Panc1 (cell line): Measurements from ENCODE around the gene SHC3. TPM values are rescaled to one million over a fixed set of nuclear protein-coding genes. Genes with fewer than 3 reads are reported as not detected.

ENCODE experiments used
- ATAC-seq: fragments of 200-7000 bp; cut with Tn5 transposase; 2 replicates; pipeline ENCODE4 v1.9.1; 2020; ENCODE audit warnings: mild to moderate bottlenecking, moderate library complexity
- BruUV-seq: library from RNA; stranded (reverse); fragments of 400-500 nt; replicated peaks from 2 replicates; lab custom pipeline; 2021; lab: Mats Ljungman, UMichigan
- CTCF ChIA-PET: fragments of 300-600 bp; sonication (Branson Sonifier 250); formaldehyde crosslinking; loops from one replicate; lab custom pipeline; 2022; ENCODE audit warnings: antibody characterized with exemption; lab: Charles Lee
- POLR2A ChIA-PET: fragments of 300-600 bp; sonication (Branson Sonifier 250); formaldehyde crosslinking; loops from one replicate; lab custom pipeline; 2022; ENCODE audit warnings: antibody characterized with exemption; lab: Charles Lee
- DNase-seq: peaks from one replicate; pipeline ENCODE4 v3.0.0-alpha.2; 2010; ENCODE audit warnings: low read depth, low spot score
- H3K27ac ChIP-seq: 2 replicates; pipeline ENCODE4 v1.5.1; 2011; ENCODE audit warnings: mild to moderate bottlenecking, low read length, inconsistent platforms
- H3K27me3 ChIP-seq: fragments of 200-500 bp; sonication (Bioruptor generic); 2 replicates; pipeline ENCODE4 v1.6.0; 2014; ENCODE audit warnings: low read length, inconsistent platforms; ENCODE audit not compliant: control insufficient read depth, insufficient read depth
- H3K36me3 ChIP-seq: fragments of 200-500 bp; sonication (Bioruptor generic); 2 replicates; pipeline ENCODE4 v1.5.1; 2014; ENCODE audit warnings: inconsistent platforms, mild to moderate bottlenecking, low read length, moderate library complexity; ENCODE audit not compliant: control insufficient read depth, insufficient read depth
- H3K4me1 ChIP-seq: 2 replicates; pipeline ENCODE4 v1.5.1; 2011; ENCODE audit warnings: inconsistent platforms, mild to moderate bottlenecking, low read length, moderate library complexity; ENCODE audit not compliant: control insufficient read depth, insufficient read depth
- H3K4me3 ChIP-seq, 2 experiments: 2 replicates each; pipeline ENCODE4 v1.5.1; 2011 to 2012; ENCODE audit warnings: low read depth in 2 of 2, low read length in 2 of 2, mild to moderate bottlenecking in 2 of 2, inconsistent platforms in 1 of 2, moderate library complexity in 1 of 2
- H3K9me3 ChIP-seq: fragments of 200-500 bp; sonication (Bioruptor generic); 2 replicates; pipeline ENCODE4 v1.5.1; 2014; ENCODE audit warnings: low read depth, mild to moderate bottlenecking, inconsistent platforms, low read length, moderate library complexity; ENCODE audit not compliant: control insufficient read depth, insufficient read depth
- CTCF ChIP-seq: fragments of 450-650 bp; IDR thresholded peaks from 2 replicates; pipeline ENCODE4 v1.5.1; 2017; ENCODE audit warnings: mild to moderate bottlenecking
- POLR2AphosphoS5 ChIP-seq: IDR thresholded peaks from 2 replicates; pipeline ENCODE4 v1.6.1; 2012; ENCODE audit warnings: mild to moderate bottlenecking, low read depth, low read length, moderate library complexity
- REST ChIP-seq, 2 experiments: IDR thresholded peaks; 2 replicates each; pipeline ENCODE4 v1.6.1; 2011 to 2012; ENCODE audit warnings: low read depth in 2 of 2, control low read depth in 1 of 2, low read length in 1 of 2, mild to moderate bottlenecking in 1 of 2, moderate library complexity in 1 of 2; ENCODE audit not compliant: insufficient read depth in 1 of 2
- SIN3A ChIP-seq: IDR thresholded peaks from 2 replicates; pipeline ENCODE4 v1.6.1; 2012; ENCODE audit warnings: low read depth, mild to moderate bottlenecking, low read length, moderate library complexity, borderline replicate concordance; ENCODE audit not compliant: insufficient read depth
- TCF7L2 ChIP-seq: IDR thresholded peaks from 2 replicates; pipeline ENCODE4 v1.6.1; 2011; ENCODE audit warnings: mild to moderate bottlenecking, low read depth, low read length, inconsistent platforms
- in situ Hi-C: cut with HindIII; loops from 2 replicates; pipeline ENCODE4 v1.10.0; 2016; ENCODE audit warnings: low sequenced_read_pairs, low pct_unique_long_range_greater_than_20kb
- intact Hi-C: fragments of 100-400 bp; cut with micrococcal nuclease; formaldehyde crosslinking; loops from one replicate; pipeline ENCODE4 v1.10.0; 2022; ENCODE audit not compliant: unreplicated experiment
- total RNA-seq: library from RNA; stranded (reverse); gene quantifications from one replicate; pipeline ENCODE4 v1.2.1, GENCODE V29; 2021; ENCODE audit not compliant: unreplicated experiment

Gene SHC3
- total RNA-seq, 1 experiment from 2014 or later: 1.7 TPM

GRCh38 chr9:88969646-88970373, 208.8 kb downstream of the SHC3 start:
- DNase-seq (no peak), ATAC-seq (no peak)
- BruUV-seq: no TSS peak
- ChIA-PET POLR2A (no interaction called here), CTCF (no interaction called here)
- Histone ChIP-seq H3K27me3 (no peaks in the 10 kb centered on the region), H3K4me3 (no peak overlapping the region), H3K36me3 (no peaks in the 10 kb centered on the region), H3K9me3 (no peaks in the 10 kb centered on the region), H3K27ac (no peak overlapping the region), H3K4me1 (no peaks in the 10 kb centered on the region)
- TF ChIP-seq SIN3A (no peak), TCF7L2 (no peak), POLR2AphosphoS5 (no peak), REST (IDR thresholded peaks at IDR 0.05; ENCODE audit: insufficient read depth in 1 of 2, low read depth in 2 of 2, low read length in 1 of 2) (no peak), CTCF (no peak)
- in situ Hi-C loops: no loop called here
- intact Hi-C loops: no loop called here

DNA sequence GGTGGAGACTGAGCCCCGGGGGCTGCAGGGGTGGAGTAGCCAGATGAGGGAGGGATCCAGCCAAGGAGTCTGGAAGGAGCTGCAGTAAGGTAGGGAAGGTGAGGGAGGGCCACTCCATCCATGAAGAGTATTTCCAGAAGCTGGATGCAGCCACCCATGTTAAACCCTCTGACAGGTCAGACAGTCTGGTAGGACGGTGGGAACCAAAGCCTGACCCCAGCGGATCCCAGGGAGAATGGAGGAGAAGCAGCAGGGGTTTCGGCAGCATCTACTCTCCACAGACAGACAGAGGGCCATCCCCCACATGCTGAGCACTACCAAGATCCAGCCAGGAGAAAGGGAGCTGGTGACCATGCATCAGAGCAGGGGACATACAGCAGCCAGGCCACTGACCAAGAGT, 209.8 kb downstream of the SHC3 start:
- CTCF ChIA-PET: no interaction called here
- DNase-seq: no peak
- H3K27me3 ChIP-seq: no peaks in the 10 kb centered on the region
- TF ChIP-seq REST (IDR thresholded peaks at IDR 0.05; ENCODE audit: insufficient read depth in 1 of 2, low read depth in 2 of 2, low read length in 1 of 2) (no peak), SIN3A (no peak), CTCF (no peak)
- POLR2A ChIA-PET: no interaction called here
- no peaks in the 10 kb centered on the region for H3K9me3 ChIP-seq
- ATAC-seq: no peak
- H3K4me1 ChIP-seq: no peaks in the 10 kb centered on the region
- intact Hi-C loops: no loop called here
- H3K27ac ChIP-seq: no peak overlapping the region
- BruUV-seq: no TSS peak
- in situ Hi-C loops: no loop called here
- H3K4me3 ChIP-seq: no peak overlapping the region
- no peaks in the 10 kb centered on the region for H3K36me3 ChIP-seq
